Transverse colon (tissue), 4 donors: ENCODE data around the gene PPM1H.
"Not testable (repeated sequence)": the region's sequence is repeated elsewhere in the genome, so short reads cannot be mapped to it uniquely, and the experiment has no call there.

ENCODE experiments used
- CTCF ChIP-seq, 5 experiments: fragments of 200-600 bp in 3 of 5; fragments of 450-650 bp in 2 of 5; sonication (generic) in 3 of 5; IDR thresholded peaks; 1 replicate in 2 of 5; 2 replicates in 3 of 5; pipeline ENCODE4 v1.5.1; 2016 to 2017; ENCODE audit warnings: antibody characterized with exemption in 5 of 5, inconsistent platforms in 3 of 5, mild to moderate bottlenecking in 2 of 5, moderate library complexity in 1 of 5
- EP300 ChIP-seq: sonication (generic); formaldehyde crosslinking; IDR thresholded peaks from one replicate; pipeline ENCODE4 v1.6.1; 2017; ENCODE audit warnings: antibody characterized with exemption, low read depth
- POLR2A ChIP-seq: fragments of 450-650 bp; IDR thresholded peaks from one replicate; pipeline ENCODE4 v1.6.1; 2016; ENCODE audit warnings: antibody characterized with exemption, mild to moderate bottlenecking, moderate library complexity
- POLR2AphosphoS5 ChIP-seq, 3 donors: sonication (generic); formaldehyde crosslinking; IDR thresholded peaks; one replicate each; pipeline ENCODE4 v1.6.1; 2016; ENCODE audit warnings: antibody characterized with exemption in 3 of 3

GRCh38 chr12:62811481-62811880, 123.5 kb downstream of the PPM1H start:
- TF ChIP-seq CTCF (IDR thresholded peaks at IDR 0.05); POLR2A; EP300; POLR2AphosphoS5 (IDR thresholded peaks at IDR 0.05): not testable (repeated sequence)
